ENCODE measurements around the gene SMYD3. TPM values are rescaled to one million over a fixed set of nuclear protein-coding genes. Genes with fewer than 3 reads are reported as not detected.

The SMYD3 gene
- total RNA-seq, 6 experiments from 2014 or later: 6.3 to 10.0 (median 6.6) TPM

GRCh38 chr1:246213502-246213901, 293.6 kb downstream of the SMYD3 start:
- no peaks in the 10 kb centered on the region for H3K9me3 ChIP-seq
- intact Hi-C loops (cut with DNase I): no loop called here
- H3K4me1 ChIP-seq: no peaks in the 10 kb centered on the region
- H3K36me3 ChIP-seq: no peaks in the 10 kb centered on the region
- ATAC-seq (no peak), DNase-seq (no peak)
- no peaks in the 10 kb centered on the region for H3K27me3 ChIP-seq
- TF ChIP-seq POLR2A (IDR thresholded peaks at IDR 0.05) (no peak), CTCF (IDR thresholded peaks at IDR 0.05) (no peak)
- H3K4me3 ChIP-seq: no peak overlapping the region
- 77% methylated on average over 3 of the region's 3 CpGs for WGBS (ENCODE audit: insufficient coverage, low coverage, low lambda C conversion rate, missing lambda C conversion rate)
- no peak overlapping the region for H3K27ac ChIP-seq

- Histone ChIP-seq H3K27ac (no peak overlapping the region), H3K36me3 (no peaks in the 10 kb centered on the region), H3K9me3 (no peaks in the 10 kb centered on the region), H3K27me3 (no peaks in the 10 kb centered on the region), H3K4me1 (no peaks in the 10 kb centered on the region), H3K4me3 (no peak overlapping the region)
- no peak for ATAC-seq
- no peak for DNase-seq
- no peak for TF ChIP-seq POLR2A (IDR thresholded peaks at IDR 0.05)
- WGBS (ENCODE audit: insufficient coverage, low coverage, low lambda C conversion rate, missing lambda C conversion rate): 78% methylated on average over 3 of the region's 3 CpGs
- intact Hi-C loops (cut with DNase I): no loop called here
These were observed 294.0 kb downstream of the SMYD3 start for GRCh38 chr1:246213036-246213435.

DNA sequence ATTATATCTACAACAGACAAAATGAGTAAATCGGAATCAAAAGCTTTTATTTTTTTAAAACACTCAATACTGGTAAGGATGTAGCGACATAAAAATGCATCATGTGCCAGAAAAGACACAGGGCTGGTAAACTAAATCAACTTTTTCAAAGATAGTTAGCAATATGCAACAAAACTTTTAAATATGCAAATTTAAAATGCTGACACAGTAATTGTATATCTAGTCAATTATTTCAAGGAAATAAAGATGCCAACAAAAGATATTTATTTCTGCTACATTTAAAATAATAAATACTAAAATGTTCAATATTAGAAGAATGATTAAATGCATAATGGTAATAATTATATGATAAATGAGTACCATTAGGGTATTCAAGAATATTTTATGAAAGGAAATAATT, 295.1 kb downstream of the SMYD3 start:
- TF ChIP-seq POLR2A (IDR thresholded peaks at IDR 0.05) (no peak), CTCF (IDR thresholded peaks at IDR 0.05) (no peak)
- no peak for DNase-seq
- Histone ChIP-seq H3K27me3 (no peaks in the 10 kb centered on the region), H3K9me3 (no peaks in the 10 kb centered on the region), H3K4me1 (no peaks in the 10 kb centered on the region), H3K4me3 (no peak overlapping the region), H3K27ac (no peak overlapping the region), H3K36me3 (no peaks in the 10 kb centered on the region)
- 100% methylated on average over 2 of the region's 2 CpGs for WGBS (ENCODE audit: insufficient coverage, low coverage, low lambda C conversion rate, missing lambda C conversion rate)
- ATAC-seq: no peak
- intact Hi-C loops (cut with DNase I): no loop called here

- DNase-seq: peak in 1 of 3 donors; percentile 29
- ATAC-seq: peak in 2 of 4 donors; percentile 51 to 73
- TF ChIP-seq POLR2A (IDR thresholded peaks at IDR 0.05) (no peak), CTCF (IDR thresholded peaks at IDR 0.05) (no peak)
- intact Hi-C loops (cut with DNase I): no loop called here
- H3K27ac ChIP-seq: no peak overlapping the region
- no peaks in the 10 kb centered on the region for H3K27me3 ChIP-seq
- no peaks in the 10 kb centered on the region for H3K36me3 ChIP-seq
- WGBS (ENCODE audit: insufficient coverage, low coverage, low lambda C conversion rate, missing lambda C conversion rate): 76% methylated on average over 10 of the region's 10 CpGs
- H3K4me1 ChIP-seq: no peaks in the 10 kb centered on the region
- H3K9me3 ChIP-seq: no peaks in the 10 kb centered on the region
- no peak overlapping the region for H3K4me3 ChIP-seq
These were observed 296.3 kb downstream of the SMYD3 start for GRCh38 chr1:246210756-246211155.

DNA sequence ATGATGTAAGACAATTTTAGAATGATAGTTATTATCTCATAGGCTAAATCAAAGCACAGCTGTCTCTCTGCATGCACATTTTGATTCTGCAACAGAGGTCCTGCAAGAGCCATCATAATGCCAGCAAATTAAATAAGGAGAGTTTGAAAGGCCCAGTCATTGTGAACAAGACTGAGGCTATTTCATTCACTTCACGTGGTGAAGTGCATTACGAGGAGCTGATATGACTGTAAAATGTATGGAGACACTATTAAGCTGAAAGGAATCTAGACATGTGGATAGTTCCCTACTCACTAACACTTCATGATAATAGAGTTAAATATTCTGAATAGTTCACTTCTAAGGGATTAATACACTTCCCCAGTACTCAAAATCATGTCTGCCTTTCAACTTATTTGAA, 299.0 kb downstream of the SMYD3 start:
- Histone ChIP-seq H3K9me3 (no peaks in the 10 kb centered on the region), H3K4me1 (no peaks in the 10 kb centered on the region), H3K36me3 (no peaks in the 10 kb centered on the region), H3K27me3 (no peaks in the 10 kb centered on the region), H3K4me3 (no peak overlapping the region), H3K27ac (no peak overlapping the region)
- ATAC-seq: no peak
- WGBS (ENCODE audit: insufficient coverage, low coverage, low lambda C conversion rate, missing lambda C conversion rate): 95% methylated on average over 2 of the region's 2 CpGs
- intact Hi-C loops (cut with DNase I): no loop called here
- TF ChIP-seq POLR2A (IDR thresholded peaks at IDR 0.05) (no peak), CTCF (IDR thresholded peaks at IDR 0.05) (no peak)
- DNase-seq: no peak
